GM18511 (cell line): ENCODE results near the gene PDE8B.

ENCODE experiments used
- ATAC-seq: cut with Tn5 transposase; IDR thresholded peaks from one replicate; pipeline ENCODE4 v1.9.1; 2021; ENCODE audit warnings: mild to moderate bottlenecking, moderate library complexity; ENCODE audit not compliant: unreplicated experiment

The PDE8B gene

GRCh38 chr5:77210091-77210963, at the start of gene PDE8B:
Gene PDE8B, plus strand, starts transcription at chr5:77210680. Its CDS starts 246 bp downstream, at chr5:77210926.
- ATAC-seq, result no peak

GRCh38 chr5:77163453-77163852, 47.0 kb upstream of the PDE8B start:
- no peak for ATAC-seq

- ATAC-seq, result no peak
Observed at GRCh38 chr5:77167063-77167462, 43.4 kb upstream of the PDE8B start.

GRCh38 chr5:77167695-77168121, 42.8 kb upstream of the PDE8B start:
- ATAC-seq, result no peak

- ATAC-seq, result no peak
Observed at GRCh38 chr5:77168161-77168878, 42.2 kb upstream of the PDE8B start.

GRCh38 chr5:77168879-77169244, 41.6 kb upstream of the PDE8B start:
- no peak for ATAC-seq

GRCh38 chr5:77170196-77170890, 40.1 kb upstream of the PDE8B start:
- ATAC-seq, result no peak

GRCh38 chr5:77171141-77171910, 39.2 kb upstream of the PDE8B start:
- ATAC-seq, result no peak

- no peak for ATAC-seq
Observed at GRCh38 chr5:77172713-77173328, 37.7 kb upstream of the PDE8B start.

- ATAC-seq, result no peak
Observed at GRCh38 chr5:77174526-77174925, 36.0 kb upstream of the PDE8B start.

- no peak for ATAC-seq
Observed at GRCh38 chr5:77175231-77175630, 35.2 kb upstream of the PDE8B start.

- ATAC-seq, result no peak
Observed at GRCh38 chr5:77176429-77176828, 34.1 kb upstream of the PDE8B start.

- ATAC-seq, result no peak
Observed at GRCh38 chr5:77177576-77177975, 32.9 kb upstream of the PDE8B start.

GRCh38 chr5:77180167-77181081, 30.1 kb upstream of the PDE8B start:
- no peak for ATAC-seq

- ATAC-seq, result no peak
Observed at GRCh38 chr5:77181173-77181572, 29.3 kb upstream of the PDE8B start.

- ATAC-seq, result no peak
Observed at GRCh38 chr5:77181596-77182304, 28.7 kb upstream of the PDE8B start.

- no peak for ATAC-seq
Observed at GRCh38 chr5:77182367-77182766, 28.1 kb upstream of the PDE8B start.

GRCh38 chr5:77186652-77187370, 23.7 kb upstream of the PDE8B start:
- ATAC-seq, result no peak
